ENCODE results near the gene XRCC5. TPM values are rescaled to one million over a fixed set of nuclear protein-coding genes. Genes with fewer than 3 reads are reported as not detected.

XRCC5 gene
- total RNA-seq, 1 experiment from 2014 or later, result 198 TPM

GRCh38 chr2:216066230-216066629 lies 42.9 kb upstream of the XRCC5 start:
- BruUV-seq (replicated peaks), result no TSS peak
- H3K4me3 Mint-ChIP-seq (ENCODE audit: unreplicated experiment), result no peak overlapping the region
- TF ChIP-seq, protein P1, sequence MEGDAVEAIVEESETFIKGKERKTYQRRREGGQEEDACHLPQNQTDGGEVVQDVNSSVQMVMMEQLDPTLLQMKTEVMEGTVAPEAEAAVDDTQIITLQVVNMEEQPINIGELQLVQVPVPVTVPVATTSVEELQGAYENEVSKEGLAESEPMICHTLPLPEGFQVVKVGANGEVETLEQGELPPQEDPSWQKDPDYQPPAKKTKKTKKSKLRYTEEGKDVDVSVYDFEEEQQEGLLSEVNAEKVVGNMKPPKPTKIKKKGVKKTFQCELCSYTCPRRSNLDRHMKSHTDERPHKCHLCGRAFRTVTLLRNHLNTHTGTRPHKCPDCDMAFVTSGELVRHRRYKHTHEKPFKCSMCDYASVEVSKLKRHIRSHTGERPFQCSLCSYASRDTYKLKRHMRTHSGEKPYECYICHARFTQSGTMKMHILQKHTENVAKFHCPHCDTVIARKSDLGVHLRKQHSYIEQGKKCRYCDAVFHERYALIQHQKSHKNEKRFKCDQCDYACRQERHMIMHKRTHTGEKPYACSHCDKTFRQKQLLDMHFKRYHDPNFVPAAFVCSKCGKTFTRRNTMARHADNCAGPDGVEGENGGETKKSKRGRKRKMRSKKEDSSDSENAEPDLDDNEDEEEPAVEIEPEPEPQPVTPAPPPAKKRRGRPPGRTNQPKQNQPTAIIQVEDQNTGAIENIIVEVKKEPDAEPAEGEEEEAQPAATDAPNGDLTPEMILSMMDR (IDR thresholded peaks at IDR 0.05; ENCODE audit: unreplicated experiment), result no peak
- POLR2A ChIA-PET, result no interaction called here
- H3K36me3 Mint-ChIP-seq (ENCODE audit: insufficient read depth, unreplicated experiment), result peaks cover 24% of the 10 kb centered on the region
- no peaks in the 10 kb centered on the region for H3K27me3 Mint-ChIP-seq (ENCODE audit: insufficient read depth, unreplicated experiment)
- H3K27ac Mint-ChIP-seq (ENCODE audit: low read depth, unreplicated experiment), result no peak overlapping the region
- no peaks in the 10 kb centered on the region for H3K9me3 Mint-ChIP-seq (ENCODE audit: unreplicated experiment)
- CTCF ChIA-PET, result interaction anchor here (1.5 to 2.1 kb wide), 2 partner anchors 32 to 43 kb away, joined by 5 to 8 read pairs; no protein-coding TSS in a partner anchor
- no peak for DNase-seq (ENCODE audit: unreplicated experiment)
- no peaks in the 10 kb centered on the region for H3K4me1 Mint-ChIP-seq (ENCODE audit: insufficient read depth, unreplicated experiment)
- intact Hi-C loops (cut with micrococcal nuclease), result no loop called here

- H3K27me3 Mint-ChIP-seq (ENCODE audit: insufficient read depth, unreplicated experiment), result no peaks in the 10 kb centered on the region
- no peak for DNase-seq (ENCODE audit: unreplicated experiment)
- intact Hi-C loops (cut with micrococcal nuclease), result no loop called here
- no TSS peak for BruUV-seq (replicated peaks)
- TF ChIP-seq, protein P1 (IDR thresholded peaks at IDR 0.05; ENCODE audit: unreplicated experiment), result no peak
- H3K4me3 Mint-ChIP-seq (ENCODE audit: unreplicated experiment), result no peak overlapping the region
- no peak overlapping the region for H3K27ac Mint-ChIP-seq (ENCODE audit: low read depth, unreplicated experiment)
- POLR2A ChIA-PET, result no interaction called here
- H3K36me3 Mint-ChIP-seq (ENCODE audit: insufficient read depth, unreplicated experiment), result peaks cover 12% of the 10 kb centered on the region
- no peaks in the 10 kb centered on the region for H3K4me1 Mint-ChIP-seq (ENCODE audit: insufficient read depth, unreplicated experiment)
- CTCF ChIA-PET, result interaction anchor here (1.2 kb wide), 1 partner anchor 35 kb away, joined by 3 read pairs; no protein-coding TSS in a partner anchor
- H3K9me3 Mint-ChIP-seq (ENCODE audit: unreplicated experiment), result no peaks in the 10 kb centered on the region
These were observed 40.1 kb upstream of the XRCC5 start for GRCh38 chr2:216069028-216069427.

GRCh38 chr2:216070195-216070594 lies 39.0 kb upstream of the XRCC5 start:
- no peak overlapping the region for H3K4me3 Mint-ChIP-seq (ENCODE audit: unreplicated experiment)
- POLR2A ChIA-PET, result no interaction called here
- BruUV-seq (replicated peaks), result no TSS peak
- H3K36me3 Mint-ChIP-seq (ENCODE audit: insufficient read depth, unreplicated experiment), result peaks cover 10% of the 10 kb centered on the region
- H3K4me1 Mint-ChIP-seq (ENCODE audit: insufficient read depth, unreplicated experiment), result no peaks in the 10 kb centered on the region
- intact Hi-C loops (cut with micrococcal nuclease), result no loop called here
- no peak for DNase-seq (ENCODE audit: unreplicated experiment)
- TF ChIP-seq, protein P1 (IDR thresholded peaks at IDR 0.05; ENCODE audit: unreplicated experiment), result no peak
- H3K27ac Mint-ChIP-seq (ENCODE audit: low read depth, unreplicated experiment), result no peak overlapping the region
- H3K27me3 Mint-ChIP-seq (ENCODE audit: insufficient read depth, unreplicated experiment), result no peaks in the 10 kb centered on the region
- no peaks in the 10 kb centered on the region for H3K9me3 Mint-ChIP-seq (ENCODE audit: unreplicated experiment)
- CTCF ChIA-PET, result interaction anchor here (0.6 to 0.7 kb wide), 2 partner anchors 33 to 36 kb away, joined by 3 read pairs; no protein-coding TSS in a partner anchor

- ChIA-PET CTCF (interaction anchor here (1.1 kb wide), 1 partner anchor 23 kb away, joined by 4 read pairs; no protein-coding TSS in a partner anchor), POLR2A (no interaction called here)
- no TSS peak for BruUV-seq (replicated peaks)
- intact Hi-C loops (cut with micrococcal nuclease), result no loop called here
- peaks cover 4% of the 10 kb centered on the region for H3K36me3 Mint-ChIP-seq (ENCODE audit: insufficient read depth, unreplicated experiment)
- H3K9me3 Mint-ChIP-seq (ENCODE audit: unreplicated experiment), result no peaks in the 10 kb centered on the region
- no peaks in the 10 kb centered on the region for H3K27me3 Mint-ChIP-seq (ENCODE audit: insufficient read depth, unreplicated experiment)
- H3K27ac Mint-ChIP-seq (ENCODE audit: low read depth, unreplicated experiment), result no peak overlapping the region
- no peak for DNase-seq (ENCODE audit: unreplicated experiment)
- TF ChIP-seq, protein P1 (IDR thresholded peaks at IDR 0.05; ENCODE audit: unreplicated experiment), result no peak
- H3K4me3 Mint-ChIP-seq (ENCODE audit: unreplicated experiment), result no peak overlapping the region
- H3K4me1 Mint-ChIP-seq (ENCODE audit: insufficient read depth, unreplicated experiment), result no peaks in the 10 kb centered on the region
These were observed 37.9 kb upstream of the XRCC5 start for GRCh38 chr2:216071111-216071851.

Measured in MCF 10A (cell line).